HepG2 (cell line): Measurements from ENCODE around the gene TEAD1. TPM values are rescaled to one million over a fixed set of nuclear protein-coding genes. Genes with fewer than 3 reads are reported as not detected.

Experiments
- ARHGAP35 ChIP-seq: sonication (generic); formaldehyde crosslinking; IDR thresholded peaks from 2 replicates; pipeline ENCODE4 v1.9.0; 2022; ENCODE audit warnings: mild to moderate bottlenecking, inconsistent platforms, moderate library complexity, missing genetic modification reagents, borderline replicate concordance
- BRD4 ChIP-seq: sonication (generic); formaldehyde crosslinking; IDR thresholded peaks from 2 replicates; pipeline ENCODE4 v1.4.0; 2020; ENCODE audit warnings: missing genetic modification reagents
- CCAR2 ChIP-seq: fragments of 200-400 bp; formaldehyde crosslinking; optimal IDR thresholded peaks from 2 replicates; pipeline ENCODE3; 2018; ENCODE audit warnings: low read depth, mild to moderate bottlenecking, low read length, moderate library complexity
- CREB3 ChIP-seq: sonication (generic); formaldehyde crosslinking; IDR thresholded peaks from 2 replicates; pipeline ENCODE4 v1.5.0; 2020; ENCODE audit warnings: missing genetic modification reagents
- GTF2F1 ChIP-seq: fragments of 150-350 bp; IDR thresholded peaks from 2 replicates; pipeline ENCODE4 v1.6.1; 2014; ENCODE audit warnings: low read length
- HOXA7 ChIP-seq: sonication (generic); formaldehyde crosslinking; IDR thresholded peaks from 2 replicates; pipeline ENCODE4 v1.8.1; 2022; ENCODE audit warnings: mild to moderate bottlenecking, missing genetic modification reagents, moderate library complexity
- IRF9 ChIP-seq: sonication (generic); formaldehyde crosslinking; IDR thresholded peaks from 2 replicates; pipeline ENCODE4 v1.8.0; 2022; ENCODE audit warnings: missing genetic modification reagents, mild to moderate bottlenecking, borderline replicate concordance
- KLF12 ChIP-seq: sonication (generic); formaldehyde crosslinking; IDR thresholded peaks from 2 replicates; pipeline ENCODE4 v1.4.0; 2020; ENCODE audit warnings: missing genetic modification reagents, borderline replicate concordance
- NR2C2 ChIP-seq: sonication (generic); formaldehyde crosslinking; IDR thresholded peaks from 2 replicates; pipeline ENCODE4 v1.4.0; 2020; ENCODE audit warnings: missing genetic modification reagents, mild to moderate bottlenecking, moderate library complexity, borderline replicate concordance
- POLR2G ChIP-seq: fragments of 200-400 bp; formaldehyde crosslinking; IDR thresholded peaks from 2 replicates; pipeline ENCODE4 v1.6.1; 2018; ENCODE audit warnings: mild to moderate bottlenecking, low read depth, low read length, moderate library complexity
- RXRB ChIP-seq: IDR thresholded peaks from 2 replicates; pipeline ENCODE4 v1.6.1; 2016; ENCODE audit warnings: borderline replicate concordance, missing genetic modification reagents, missing compliant biosample characterization
- SIN3B ChIP-seq: fragments of 150-350 bp; IDR thresholded peaks from 2 replicates; pipeline ENCODE4 v1.6.1; 2014; ENCODE audit warnings: low read length
- SIX1 ChIP-seq: sonication (generic); formaldehyde crosslinking; IDR thresholded peaks from 2 replicates; pipeline ENCODE4 v1.4.0; 2020; ENCODE audit warnings: missing genetic modification reagents, borderline replicate concordance
- SRSF4 ChIP-seq: fragments of 200-400 bp; formaldehyde crosslinking; IDR thresholded peaks from one replicate; pipeline ENCODE4 v1.6.1; 2018; ENCODE audit warnings: mild to moderate bottlenecking, low read depth, low read length, moderate library complexity; ENCODE audit not compliant: poor library complexity, severe bottlenecking
- STAT5B ChIP-seq: sonication (generic); formaldehyde crosslinking; IDR thresholded peaks from 2 replicates; pipeline ENCODE4 v1.4.0; 2020; ENCODE audit warnings: missing genetic modification reagents
- XBP1 ChIP-seq: sonication (generic); formaldehyde crosslinking; IDR thresholded peaks from 2 replicates; pipeline ENCODE4 v1.5.0; 2020; ENCODE audit warnings: missing genetic modification reagents
- ZFP37 ChIP-seq: sonication (generic); formaldehyde crosslinking; IDR thresholded peaks from 2 replicates; pipeline ENCODE4 v1.4.0; 2020; ENCODE audit warnings: missing genetic modification reagents, borderline replicate concordance
- ZFP82 ChIP-seq: sonication (generic); formaldehyde crosslinking; IDR thresholded peaks from 2 replicates; pipeline ENCODE4 v1.5.1; 2020; ENCODE audit warnings: mild to moderate bottlenecking, missing genetic modification reagents, borderline replicate concordance
- ZMYM3 ChIP-seq: sonication (generic); formaldehyde crosslinking; IDR thresholded peaks from 2 replicates; pipeline ENCODE4 v1.5.1; 2020; ENCODE audit warnings: mild to moderate bottlenecking, missing genetic modification reagents
- ZNF224 ChIP-seq: sonication (generic); formaldehyde crosslinking; IDR thresholded peaks from 2 replicates; pipeline ENCODE4 v1.5.0; 2020; ENCODE audit warnings: mild to moderate bottlenecking, missing genetic modification reagents
- ZNF441 ChIP-seq: sonication (generic); formaldehyde crosslinking; IDR thresholded peaks from 2 replicates; pipeline ENCODE4 v1.7.0; 2021; ENCODE audit warnings: missing genetic modification reagents, borderline replicate concordance
- ZNF614 ChIP-seq: IDR thresholded peaks from 2 replicates; pipeline ENCODE4 v1.6.1; 2018; ENCODE audit warnings: missing biosample characterization, missing genetic modification reagents, inconsistent platforms, borderline replicate concordance
- ZNF652 ChIP-seq: IDR thresholded peaks from 2 replicates; pipeline ENCODE4 v1.6.1; 2016; ENCODE audit warnings: low read depth, borderline replicate concordance
- ZNF790 ChIP-seq: sonication (generic); formaldehyde crosslinking; IDR thresholded peaks from 2 replicates; pipeline ENCODE4 v1.8.0; 2022; ENCODE audit warnings: missing genetic modification reagents, mild to moderate bottlenecking, borderline replicate concordance
- polyA plus RNA-seq, 8 experiments: library from polyadenylated mRNA; depleted of rRNA in 3 of 8; stranded (reverse) in 7 of 8; unstranded in 1 of 8; fragments of >200 nt; fragmentation: Illumina TruSeq in 4 of 8; extraction: Trizol in 4 of 8; gene quantifications; 2 replicates each; pipeline versions ENCODE4 v1.2.1 to v1.2.3, GENCODE V29; 2011 to 2016; ENCODE audit warnings: low read depth in 4 of 8, missing spikeins in 1 of 8, mixed read lengths in 1 of 8; ENCODE audit not compliant: insufficient read depth in 1 of 8
- total RNA-seq, 5 experiments: library from RNA; depleted of rRNA; stranded (reverse); fragments of >200 nt; fragmentation: Illumina TruSeq; extraction: Trizol; gene quantifications; 2 replicates each; pipeline ENCODE4 v1.2.3, GENCODE V29; 2016; ENCODE audit warnings: low read depth in 1 of 5
- TF ChIP-seq, protein P1 (sequence below): IDR thresholded peaks from 2 replicates; pipeline ENCODE4 v1.6.1; 2016; ENCODE audit warnings: low read depth
- TF ChIP-seq, protein P2 (sequence below): sonication (generic); formaldehyde crosslinking; IDR thresholded peaks from 2 replicates; pipeline ENCODE4 v1.4.0; 2020; ENCODE audit warnings: missing genetic modification reagents, low read depth, mild to moderate bottlenecking, borderline replicate concordance

TEAD1 gene
- total and polyA plus RNA-seq, 2 of the 13 experiments (the other 11 are each of a cell fraction or from before 2014, with no cell fraction given): 20.1 to 30.5 TPM

DNA sequence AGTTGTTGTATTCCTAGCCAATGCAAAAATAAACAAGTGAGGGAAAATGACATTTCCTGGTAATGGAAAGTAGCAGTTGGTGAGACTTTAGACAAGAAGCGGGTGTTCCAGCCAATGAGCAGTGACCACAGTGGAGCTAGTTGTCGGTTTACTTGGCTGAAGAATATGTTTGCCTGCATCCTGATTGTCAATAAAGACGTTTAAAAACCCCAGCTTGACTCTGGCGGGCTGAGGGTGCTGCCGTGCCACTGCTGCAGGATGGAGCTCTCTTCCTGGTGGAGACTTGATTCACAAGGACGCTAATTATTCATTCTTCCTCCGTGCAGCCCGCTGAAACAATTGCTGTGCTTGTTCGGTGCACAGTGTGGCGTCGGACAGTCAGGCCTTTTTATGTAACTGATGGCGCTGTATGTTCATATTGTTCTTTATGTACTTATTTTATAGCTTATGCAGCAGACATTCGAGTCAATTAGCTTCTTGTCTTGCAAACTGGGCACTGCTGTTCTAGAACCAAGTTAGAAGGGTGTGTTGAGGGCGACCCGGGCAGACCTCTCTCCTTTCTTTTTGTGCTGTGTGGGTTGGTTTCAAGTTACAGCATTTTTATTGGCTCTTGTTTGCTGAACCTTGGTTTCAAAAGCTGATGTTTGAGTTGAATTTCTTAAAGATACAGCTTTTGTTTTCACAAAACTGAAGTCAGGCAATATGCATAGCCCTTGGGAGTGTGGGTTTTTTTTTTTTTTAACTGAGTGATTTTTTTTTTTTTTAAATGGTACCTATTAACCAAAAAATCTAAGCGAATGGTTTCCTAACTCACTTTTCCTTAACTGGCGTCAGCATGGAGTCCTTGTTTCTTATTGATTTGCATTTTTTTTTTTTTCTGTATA is 153.9 kb downstream of the TEAD1 start (continued):
- TF ChIP-seq, protein P1, sequence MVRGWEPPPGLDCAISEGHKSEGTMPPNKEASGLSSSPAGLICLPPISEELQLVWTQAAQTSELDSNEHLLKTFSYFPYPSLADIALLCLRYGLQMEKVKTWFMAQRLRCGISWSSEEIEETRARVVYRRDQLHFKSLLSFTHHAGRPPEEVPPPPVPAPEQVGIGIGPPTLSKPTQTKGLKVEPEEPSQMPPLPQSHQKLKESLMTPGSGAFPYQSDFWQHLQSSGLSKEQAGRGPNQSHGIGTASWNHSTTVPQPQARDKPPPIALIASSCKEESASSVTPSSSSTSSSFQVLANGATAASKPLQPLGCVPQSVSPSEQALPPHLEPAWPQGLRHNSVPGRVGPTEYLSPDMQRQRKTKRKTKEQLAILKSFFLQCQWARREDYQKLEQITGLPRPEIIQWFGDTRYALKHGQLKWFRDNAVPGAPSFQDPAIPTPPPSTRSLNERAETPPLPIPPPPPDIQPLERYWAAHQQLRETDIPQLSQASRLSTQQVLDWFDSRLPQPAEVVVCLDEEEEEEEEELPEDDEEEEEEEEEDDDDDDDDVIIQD (CRISPR knock-in tag): no peak
- TF ChIP-seq NR2C2 (CRISPR knock-in tag): no peak
- no peak for TF ChIP-seq STAT5B
- no peak for TF ChIP-seq SIN3B
- TF ChIP-seq ZNF224 (CRISPR knock-in tag): no peak
- no peak for TF ChIP-seq ZNF652
- TF ChIP-seq ZNF441 (CRISPR knock-in tag): no peak
- no peak for TF ChIP-seq IRF9
- TF ChIP-seq ARHGAP35 (CRISPR knock-in tag): no peak
- TF ChIP-seq ZFP82: no peak
- no peak for TF ChIP-seq ZMYM3 (CRISPR knock-in tag)
- TF ChIP-seq, protein P2, sequence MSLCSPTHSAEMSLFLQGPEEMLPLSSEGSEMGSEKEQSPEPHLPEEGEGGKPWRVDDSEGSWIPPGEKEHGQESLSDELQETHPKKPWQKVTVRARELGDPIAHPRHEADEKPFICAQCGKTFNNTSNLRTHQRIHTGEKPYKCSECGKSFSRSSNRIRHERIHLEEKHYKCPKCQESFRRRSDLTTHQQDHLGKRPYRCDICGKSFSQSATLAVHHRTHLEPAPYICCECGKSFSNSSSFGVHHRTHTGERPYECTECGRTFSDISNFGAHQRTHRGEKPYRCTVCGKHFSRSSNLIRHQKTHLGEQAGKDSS (CRISPR knock-in tag): no peak
- TF ChIP-seq BRD4 (CRISPR knock-in tag): no peak
- peak; percentile 47; the same call in 1 of the 2 replicates for TF ChIP-seq POLR2G
- peak; percentile 32; the same call in 1 of the 2 replicates for TF ChIP-seq ZNF614 (CRISPR knock-in tag)
- 0 out of 2 replicates have a peak, but pooled peaks have one; percentile 46 for TF ChIP-seq XBP1 (CRISPR knock-in tag)
- no peak for TF ChIP-seq KLF12 (CRISPR knock-in tag)
- TF ChIP-seq ZFP37 (CRISPR knock-in tag): 0 out of 2 replicates have a peak, but pooled peaks have one; percentile 40
- TF ChIP-seq ZNF790 (CRISPR knock-in tag): no peak
- no peak for TF ChIP-seq HOXA7 (CRISPR knock-in tag)
- peak; percentile 25; the same call in 1 of the 2 replicates for TF ChIP-seq RXRB (CRISPR knock-in tag)
- no peak for TF ChIP-seq SRSF4
- no peak for TF ChIP-seq GTF2F1
- TF ChIP-seq SIX1 (CRISPR knock-in tag): peak; percentile 94
- 0 out of 2 replicates have a peak, but pooled peaks have one; percentile 49 for TF ChIP-seq CREB3 (CRISPR knock-in tag)
- TF ChIP-seq CCAR2: no peak
